ENCODE results near the gene AMDHD2. TPM values are rescaled to one million over a fixed set of nuclear protein-coding genes. Genes with fewer than 3 reads are reported as not detected.

AMDHD2 gene
- total RNA-seq, 1 donor from 2014 or later, result 90.8 TPM

DNA sequence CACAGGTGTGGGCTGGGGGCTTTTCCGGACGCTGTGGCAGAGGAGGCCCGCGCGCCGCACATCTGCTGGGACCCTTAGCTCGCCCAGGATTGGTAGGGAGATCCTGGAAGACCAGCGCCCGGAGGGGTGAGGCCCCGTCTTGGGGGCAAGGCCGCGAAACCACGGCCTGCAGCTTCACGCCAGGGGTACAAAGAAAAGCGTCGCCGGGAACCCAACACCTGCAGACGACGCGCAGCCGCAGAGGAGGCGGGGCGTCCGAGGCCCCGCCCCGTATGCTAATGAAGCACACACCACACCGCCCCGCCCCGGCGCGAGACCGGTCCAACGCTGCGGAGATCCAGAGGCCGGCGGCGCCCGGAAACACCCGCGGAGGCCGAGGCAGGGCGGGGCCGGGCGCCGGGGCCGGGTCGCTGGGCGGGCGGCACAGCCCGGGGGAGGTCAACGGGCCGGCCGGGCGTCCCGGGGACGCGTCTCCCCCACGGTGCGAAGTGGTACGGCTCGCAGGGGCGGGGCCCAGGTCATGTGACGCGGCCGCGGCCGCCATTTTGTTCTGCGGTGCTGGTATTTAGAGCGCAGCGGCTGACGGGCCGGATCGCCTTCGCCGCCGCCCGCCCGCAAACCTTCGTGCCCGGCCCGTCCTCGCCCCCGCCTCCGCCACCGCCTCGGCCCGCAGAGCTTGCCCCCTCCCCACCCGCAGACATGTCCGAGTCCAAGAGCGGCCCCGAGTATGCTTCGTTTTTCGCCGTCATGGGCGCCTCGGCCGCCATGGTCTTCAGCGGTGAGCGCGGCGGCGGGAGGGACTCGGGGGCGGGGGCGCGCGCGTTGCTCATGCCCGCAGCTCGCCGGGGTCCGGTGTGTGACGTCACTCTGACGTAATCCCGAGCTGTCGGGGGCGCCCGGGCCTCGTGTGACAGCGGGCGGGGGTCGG, 6.5 kb upstream of the AMDHD2 start, which contains the start of gene ATP6V0C:
ATP6V0C (plus strand) TSS at position 548 of the 928 bp plus-strand sequence; CDS start at position 700, 152 bp downstream.
- ATAC-seq (ENCODE audit: low read depth) (peak; percentile 78), DNase-seq (peak; percentile 95)
- H3K4me3 Mint-ChIP-seq, result peak within 1 kb of the TSS; percentile 94
- H3K27ac Mint-ChIP-seq, result peak within 1 kb of the TSS; percentile 92
- no peak for TF ChIP-seq CTCF (IDR thresholded peaks at IDR 0.05)
- H3K9me3 Mint-ChIP-seq, result no peaks in the 10 kb centered on the region
- peaks cover 85% of the 10 kb centered on the region for H3K4me1 Mint-ChIP-seq
- H3K36me3 Mint-ChIP-seq (ENCODE audit: low read depth), result peaks cover 21% of the 10 kb centered on the region
- POLR2A ChIA-PET, result interaction anchor here (0.5 to 4.0 kb wide), 13 partner anchors 11 to 588 kb away, joined by 3 to 38 read pairs (median 5); partner anchors contain the start of genes CEMP1, PDPK1, RPS2 and TBC1D24
- no peaks in the 10 kb centered on the region for H3K27me3 Mint-ChIP-seq
- CTCF ChIA-PET, result no interaction called here
- intact Hi-C loops (cut with micrococcal nuclease), result loop anchor here (1.0 to 5.0 kb wide), 4 partner anchors 19 to 246 kb away; partner anchors contain the start of genes RNPS1 and SRRM2

GRCh38 chr16:2514333-2515179, 5.6 kb upstream of the AMDHD2 start:
- TF ChIP-seq CTCF (IDR thresholded peaks at IDR 0.05), result no peak
- ATAC-seq (ENCODE audit: low read depth) (peak; percentile 8), DNase-seq (no peak)
- Mint-ChIP-seq H3K27ac (peak overlapping the region; percentile 88), H3K36me3 (ENCODE audit: low read depth) (peaks cover 26% of the 10 kb centered on the region), H3K27me3 (no peaks in the 10 kb centered on the region), H3K4me1 (peaks cover 83% of the 10 kb centered on the region), H3K4me3 (peak overlapping the region; percentile 94), H3K9me3 (no peaks in the 10 kb centered on the region)
- CTCF ChIA-PET, result interaction anchor here (1.8 kb wide), 1 partner anchor 7 kb away, joined by 5 read pairs; no protein-coding TSS in a partner anchor
- intact Hi-C loops (cut with micrococcal nuclease), result loop anchor here (5.0 kb wide), 1 partner anchor 247 kb away; the partner anchor contains the start of gene RNPS1
- POLR2A ChIA-PET, result interaction anchor here (0.5 to 4.0 kb wide), 8 partner anchors 10 to 588 kb away, joined by 3 to 38 read pairs (median 5); partner anchors contain the start of genes CEMP1 and PDPK1

GRCh38 chr16:2515180-2515851, 4.9 kb upstream of the AMDHD2 start:
- H3K27me3 Mint-ChIP-seq, result no peaks in the 10 kb centered on the region
- CTCF ChIA-PET, result interaction anchor here (0.9 to 1.8 kb wide), 2 partner anchors 8 to 14 kb away, joined by 4 to 5 read pairs; no protein-coding TSS in a partner anchor
- H3K9me3 Mint-ChIP-seq, result no peaks in the 10 kb centered on the region
- H3K4me1 Mint-ChIP-seq, result peaks cover 80% of the 10 kb centered on the region
- POLR2A ChIA-PET, result interaction anchor here (0.6 to 4.0 kb wide), 5 partner anchors 8 to 25 kb away, joined by 3 to 38 read pairs (median 8); partner anchors contain the start of genes CEMP1 and PDPK1
- no peak for TF ChIP-seq CTCF (IDR thresholded peaks at IDR 0.05)
- no peak for DNase-seq
- peak overlapping the region; percentile 88 for H3K27ac Mint-ChIP-seq
- intact Hi-C loops (cut with micrococcal nuclease), result no loop called here
- no peak for ATAC-seq (ENCODE audit: low read depth)
- peak overlapping the region; percentile 94 for H3K4me3 Mint-ChIP-seq
- H3K36me3 Mint-ChIP-seq (ENCODE audit: low read depth), result peaks cover 30% of the 10 kb centered on the region

- Mint-ChIP-seq H3K36me3 (ENCODE audit: low read depth) (peaks cover 39% of the 10 kb centered on the region), H3K4me1 (peaks cover 78% of the 10 kb centered on the region), H3K27me3 (no peaks in the 10 kb centered on the region), H3K4me3 (peak overlapping the region; percentile 94), H3K27ac (peak overlapping the region; percentile 88), H3K9me3 (no peaks in the 10 kb centered on the region)
- intact Hi-C loops (cut with micrococcal nuclease), result no loop called here
- DNase-seq (no peak), ATAC-seq (ENCODE audit: low read depth) (no peak)
- ChIA-PET CTCF (interaction anchor here (1.8 kb wide), 1 partner anchor 9 kb away, joined by 5 read pairs; no protein-coding TSS in a partner anchor), POLR2A (interaction anchor here (0.7 to 4.0 kb wide), 6 partner anchors 10 to 1035 kb away, joined by 3 to 38 read pairs (median 6); partner anchors contain the start of genes CEMP1, PDPK1 and RPS2)
- TF ChIP-seq CTCF (IDR thresholded peaks at IDR 0.05), result no peak
Observed at GRCh38 chr16:2516391-2517240, 3.6 kb upstream of the AMDHD2 start.
